ENCODE measurements around the gene GPR173.

GPR173 gene

GRCh38 chrX:53071064-53071463, 22.5 kb downstream of the GPR173 start:
- no peak for DNase-seq (ENCODE audit: low read depth in 2 of 2)

- peak in 1 of 2 donors; percentile 41 for DNase-seq (ENCODE audit: low read depth in 2 of 2)
Measured at GRCh38 chrX:53071604-53072417, 23.2 kb downstream of the GPR173 start.

- no peak for DNase-seq (ENCODE audit: low read depth in 2 of 2)
Measured at GRCh38 chrX:53072418-53073114, 24.0 kb downstream of the GPR173 start.

- no peak for DNase-seq (ENCODE audit: low read depth in 2 of 2)
Measured at GRCh38 chrX:53073115-53073586, 24.6 kb downstream of the GPR173 start.

- no peak for DNase-seq (ENCODE audit: low read depth in 2 of 2)
Measured at GRCh38 chrX:53075011-53075410, 26.4 kb downstream of the GPR173 start.

GRCh38 chrX:53076671-53077070, 28.1 kb downstream of the GPR173 start:
- DNase-seq (ENCODE audit: low read depth in 2 of 2): no peak

- DNase-seq (ENCODE audit: low read depth in 2 of 2): no peak
Measured at GRCh38 chrX:53077207-53078197, 28.9 kb downstream of the GPR173 start.

- no peak for DNase-seq (ENCODE audit: low read depth in 2 of 2)
Measured at GRCh38 chrX:53078943-53079342, 30.4 kb downstream of the GPR173 start.

- DNase-seq (ENCODE audit: low read depth in 2 of 2): no peak
Measured at GRCh38 chrX:53080628-53081580, 32.3 kb downstream of the GPR173 start.

GRCh38 chrX:53081925-53082772, 33.6 kb downstream of the GPR173 start, which contains the start of gene TSPYL2:
Gene TSPYL2 (plus strand): TSS chrX:53082367. CDS start chrX:53082499, 132 bp downstream.
- DNase-seq (ENCODE audit: low read depth in 2 of 2): peak; percentile 85 to 88

- DNase-seq (ENCODE audit: low read depth in 2 of 2): no peak
Measured at GRCh38 chrX:53082773-53083616, 34.4 kb downstream of the GPR173 start.

GRCh38 chrX:53084043-53084570, 35.5 kb downstream of the GPR173 start:
- no peak for DNase-seq (ENCODE audit: low read depth in 2 of 2)

- DNase-seq (ENCODE audit: low read depth in 2 of 2): no peak
Measured at GRCh38 chrX:53084863-53085262, 36.3 kb downstream of the GPR173 start.

GRCh38 chrX:53085661-53086229, 37.2 kb downstream of the GPR173 start:
- DNase-seq (ENCODE audit: low read depth in 2 of 2): no peak

GRCh38 chrX:53086464-53086863, 37.9 kb downstream of the GPR173 start:
- no peak for DNase-seq (ENCODE audit: low read depth in 2 of 2)

- DNase-seq (ENCODE audit: low read depth in 2 of 2): no peak
Measured at GRCh38 chrX:53087388-53087831, 38.8 kb downstream of the GPR173 start.

GRCh38 chrX:53088136-53088974, 39.8 kb downstream of the GPR173 start:
- peak; percentile 56 to 68 for DNase-seq (ENCODE audit: low read depth in 2 of 2)

Measured in stimulated activated CD8-positive, alpha-beta memory T cell treated with anti-CD3 and anti-CD28 coated beads, Interleukin-2, amount 100 ng/mL, for 48 hours (primary cell).